WTC11 (cell line): Measurements from ENCODE around the gene ANO2. TPM values are rescaled to one million over a fixed set of nuclear protein-coding genes. Genes with fewer than 3 reads are reported as not detected.

Experiments used
- ATAC-seq: fragments of 200-7000 bp; cut with Tn5 transposase; 2 replicates; pipeline ENCODE4 v1.10.0; 2021; ENCODE audit warnings: mild to moderate bottlenecking, moderate library complexity
- CTCF ChIA-PET: fragments of 300-600 bp; sonication (Branson Sonifier 250); formaldehyde crosslinking; loops from one replicate; lab custom pipeline; 2021; ENCODE audit warnings: antibody characterized with exemption; lab: Charles Lee
- POLR2A ChIA-PET: fragments of 350-600 bp; sonication (Branson Sonifier 250); formaldehyde crosslinking; loops from one replicate; lab custom pipeline; 2021; ENCODE audit warnings: antibody characterized with exemption; lab: Charles Lee
- DNase-seq: peaks from one replicate; pipeline ENCODE4 v3.0.0; 2021; ENCODE audit warnings: low spot score
- H3K27ac Mint-ChIP-seq: 2 replicates; pipeline ENCODE4 v1.8.0; 2021; ENCODE audit warnings: mixed read lengths
- H3K27me3 Mint-ChIP-seq: 2 replicates; pipeline ENCODE4 v1.8.0; 2021; ENCODE audit warnings: low read depth, mild to moderate bottlenecking, moderate library complexity, mixed read lengths
- H3K36me3 Mint-ChIP-seq: 2 replicates; pipeline ENCODE4 v1.8.0; 2021; ENCODE audit warnings: mixed read lengths
- H3K4me1 Mint-ChIP-seq: 2 replicates; pipeline ENCODE4 v1.8.0; 2022; ENCODE audit warnings: mixed read lengths
- H3K4me3 Mint-ChIP-seq: 2 replicates; pipeline ENCODE4 v1.8.0; 2021; ENCODE audit warnings: mild to moderate bottlenecking, moderate library complexity, mixed read lengths
- H3K9me3 Mint-ChIP-seq: 2 replicates; pipeline ENCODE4 v1.8.0; 2021; ENCODE audit warnings: mixed read lengths
- AFF4 ChIP-seq: sonication (generic); formaldehyde crosslinking; IDR thresholded peaks from 2 replicates; pipeline ENCODE4 v1.8.1; 2023; ENCODE audit warnings: mild to moderate bottlenecking, missing genetic modification reagents, borderline replicate concordance
- ATF1 ChIP-seq: sonication (generic); formaldehyde crosslinking; IDR thresholded peaks from 2 replicates; pipeline ENCODE4 v1.8.1; 2023; ENCODE audit warnings: mild to moderate bottlenecking, moderate library complexity, missing genetic modification reagents
- ATF6 ChIP-seq: sonication (generic); formaldehyde crosslinking; IDR thresholded peaks from 2 replicates; pipeline ENCODE4 v1.8.1; 2023; ENCODE audit warnings: mild to moderate bottlenecking, missing genetic modification reagents
- CBFB ChIP-seq: sonication (generic); formaldehyde crosslinking; IDR thresholded peaks from 2 replicates; pipeline ENCODE4 v1.8.1; 2022; ENCODE audit warnings: mild to moderate bottlenecking, low read depth, missing genetic modification reagents
- E2F1 ChIP-seq: sonication (generic); formaldehyde crosslinking; IDR thresholded peaks from 2 replicates; pipeline ENCODE4 v1.8.0; 2022; ENCODE audit warnings: mild to moderate bottlenecking, missing genetic modification reagents
- ELF4 ChIP-seq: sonication (generic); formaldehyde crosslinking; IDR thresholded peaks from 2 replicates; pipeline ENCODE4 v1.8.1; 2022; ENCODE audit warnings: low read depth, mild to moderate bottlenecking, moderate library complexity, missing genetic modification reagents
- ETV6 ChIP-seq: sonication (generic); formaldehyde crosslinking; IDR thresholded peaks from 2 replicates; pipeline ENCODE4 v1.8.1; 2022; ENCODE audit warnings: mild to moderate bottlenecking, missing genetic modification reagents
- IRF1 ChIP-seq: sonication (generic); formaldehyde crosslinking; IDR thresholded peaks from 2 replicates; pipeline ENCODE4 v1.8.0; 2023; ENCODE audit warnings: missing genetic modification reagents
- JAZF1 ChIP-seq: fragments of 250-450 bp; sonication (Bioruptor Pico); IDR thresholded peaks from 2 replicates; pipeline ENCODE4 v1.9.0; 2021; ENCODE audit warnings: moderate library complexity, mild to moderate bottlenecking, inconsistent platforms
- MYBL2 ChIP-seq: sonication (generic); formaldehyde crosslinking; IDR thresholded peaks from 2 replicates; pipeline ENCODE4 v1.8.1; 2023; ENCODE audit warnings: mild to moderate bottlenecking, moderate library complexity, missing genetic modification reagents
- NR2C2 ChIP-seq: sonication (generic); formaldehyde crosslinking; IDR thresholded peaks from 2 replicates; pipeline ENCODE4 v1.8.0; 2022; ENCODE audit warnings: mild to moderate bottlenecking, missing genetic modification reagents
- NR3C1 ChIP-seq: sonication (generic); formaldehyde crosslinking; conservative IDR thresholded peaks from 2 replicates; pipeline ENCODE4 v1.8.1; 2023; ENCODE audit warnings: low read depth, mild to moderate bottlenecking, missing genetic modification reagents
- OVOL2 ChIP-seq: fragments of 250-450 bp; sonication (Bioruptor Pico); IDR thresholded peaks from 2 replicates; pipeline ENCODE4 v1.9.0; 2021; ENCODE audit warnings: mild to moderate bottlenecking, borderline replicate concordance
- SMAD3 ChIP-seq: sonication (generic); formaldehyde crosslinking; IDR thresholded peaks from 2 replicates; pipeline ENCODE4 v1.8.0; 2022; ENCODE audit warnings: missing genetic modification reagents, mild to moderate bottlenecking, borderline replicate concordance
- SP1 ChIP-seq: sonication (generic); formaldehyde crosslinking; conservative IDR thresholded peaks from 2 replicates; pipeline ENCODE4 v1.8.1; 2022; ENCODE audit warnings: missing genetic modification reagents
- USF1 ChIP-seq: sonication (generic); formaldehyde crosslinking; IDR thresholded peaks from 2 replicates; pipeline ENCODE4 v1.8.0; 2022; ENCODE audit warnings: mild to moderate bottlenecking, missing genetic modification reagents
- ZNF263 ChIP-seq: sonication (generic); formaldehyde crosslinking; IDR thresholded peaks from 2 replicates; pipeline ENCODE4 v1.8.1; 2022; ENCODE audit warnings: low read depth, mild to moderate bottlenecking, moderate library complexity, missing genetic modification reagents
- ZNF317 ChIP-seq: sonication (generic); formaldehyde crosslinking; IDR thresholded peaks from 2 replicates; pipeline ENCODE4 v1.8.1; 2023; ENCODE audit warnings: low read depth, mild to moderate bottlenecking, moderate library complexity, missing genetic modification reagents, borderline replicate concordance
- ZNF423 ChIP-seq: fragments of 250-450 bp; sonication (Bioruptor Pico); IDR thresholded peaks from 2 replicates; pipeline ENCODE4 v2.1.2; 2022; ENCODE audit warnings: mild to moderate bottlenecking, moderate library complexity
- total RNA-seq: library from RNA; stranded (reverse); gene quantifications from 3 replicates; pipeline ENCODE4 v1.2.3, GENCODE V29; 2021
- TF ChIP-seq, protein P1 (sequence below): sonication (generic); formaldehyde crosslinking; conservative IDR thresholded peaks from 2 replicates; pipeline ENCODE4 v1.8.1; 2023; ENCODE audit warnings: mild to moderate bottlenecking, low read depth, missing genetic modification reagents, moderate library complexity

Gene ANO2
- total RNA-seq, 1 experiment from 2014 or later, result 2.8 TPM

DNA sequence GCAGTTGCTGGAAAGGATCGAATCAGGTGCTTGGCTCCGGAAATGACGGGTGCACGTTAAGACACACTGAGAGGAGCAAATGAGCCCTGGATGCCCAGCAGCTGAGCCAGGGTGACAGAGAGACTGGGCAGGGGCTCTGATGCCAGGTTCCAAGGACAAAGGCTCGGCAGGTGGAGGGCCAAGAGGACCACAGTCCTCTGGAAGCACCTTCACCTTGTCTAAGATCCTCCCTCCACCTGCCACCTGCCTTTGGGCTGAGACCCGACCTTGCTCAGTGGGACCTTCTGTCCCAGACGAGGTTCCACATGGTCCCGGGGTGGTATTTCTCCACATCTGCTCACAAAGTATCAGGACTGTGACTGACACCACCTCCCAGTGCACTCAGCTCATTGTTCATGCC lies 1.0 kb downstream of the ANO2 start:
- H3K9me3 Mint-ChIP-seq, result peaks cover 11% of the 10 kb centered on the region
- no peak for TF ChIP-seq ZNF423 (CRISPR knock-in tag)
- TF ChIP-seq USF1 (CRISPR knock-in tag), result no peak
- no peak for TF ChIP-seq ATF1 (CRISPR knock-in tag)
- TF ChIP-seq NR2C2 (CRISPR knock-in tag), result no peak
- no peak for TF ChIP-seq ZNF317 (CRISPR knock-in tag)
- no peak for TF ChIP-seq NR3C1 (CRISPR knock-in tag)
- no peak for TF ChIP-seq MYBL2 (CRISPR knock-in tag)
- TF ChIP-seq ELF4 (CRISPR knock-in tag), result no peak
- TF ChIP-seq IRF1 (CRISPR knock-in tag), result no peak
- no peak for TF ChIP-seq SP1
- no peak for TF ChIP-seq SMAD3 (CRISPR knock-in tag)
- TF ChIP-seq E2F1 (CRISPR knock-in tag), result no peak
- no peak for TF ChIP-seq CBFB
- TF ChIP-seq, protein P1, sequence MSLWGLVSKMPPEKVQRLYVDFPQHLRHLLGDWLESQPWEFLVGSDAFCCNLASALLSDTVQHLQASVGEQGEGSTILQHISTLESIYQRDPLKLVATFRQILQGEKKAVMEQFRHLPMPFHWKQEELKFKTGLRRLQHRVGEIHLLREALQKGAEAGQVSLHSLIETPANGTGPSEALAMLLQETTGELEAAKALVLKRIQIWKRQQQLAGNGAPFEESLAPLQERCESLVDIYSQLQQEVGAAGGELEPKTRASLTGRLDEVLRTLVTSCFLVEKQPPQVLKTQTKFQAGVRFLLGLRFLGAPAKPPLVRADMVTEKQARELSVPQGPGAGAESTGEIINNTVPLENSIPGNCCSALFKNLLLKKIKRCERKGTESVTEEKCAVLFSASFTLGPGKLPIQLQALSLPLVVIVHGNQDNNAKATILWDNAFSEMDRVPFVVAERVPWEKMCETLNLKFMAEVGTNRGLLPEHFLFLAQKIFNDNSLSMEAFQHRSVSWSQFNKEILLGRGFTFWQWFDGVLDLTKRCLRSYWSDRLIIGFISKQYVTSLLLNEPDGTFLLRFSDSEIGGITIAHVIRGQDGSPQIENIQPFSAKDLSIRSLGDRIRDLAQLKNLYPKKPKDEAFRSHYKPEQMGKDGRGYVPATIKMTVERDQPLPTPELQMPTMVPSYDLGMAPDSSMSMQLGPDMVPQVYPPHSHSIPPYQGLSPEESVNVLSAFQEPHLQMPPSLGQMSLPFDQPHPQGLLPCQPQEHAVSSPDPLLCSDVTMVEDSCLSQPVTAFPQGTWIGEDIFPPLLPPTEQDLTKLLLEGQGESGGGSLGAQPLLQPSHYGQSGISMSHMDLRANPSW (CRISPR knock-in tag), result no peak
- TF ChIP-seq AFF4, result no peak
- no peak for TF ChIP-seq ETV6 (CRISPR knock-in tag)
- DNase-seq (no peak), ATAC-seq (no peak)
- H3K36me3 Mint-ChIP-seq, result no peaks in the 10 kb centered on the region; the same call in 1 of the 2 replicates
- no peak overlapping the region for H3K27ac Mint-ChIP-seq
- ChIA-PET CTCF (interaction anchor here (2.5 kb wide), 1 partner anchor 95 kb away, joined by 22 read pairs; no protein-coding TSS in a partner anchor), POLR2A (no interaction called here)
- H3K27me3 Mint-ChIP-seq, result peaks cover 48% of the 10 kb centered on the region
- H3K4me1 Mint-ChIP-seq, result peaks cover 24% of the 10 kb centered on the region
- H3K4me3 Mint-ChIP-seq, result peak overlapping the region; percentile 92

- H3K9me3 Mint-ChIP-seq, result peaks cover 11% of the 10 kb centered on the region
- peaks cover 24% of the 10 kb centered on the region for H3K4me1 Mint-ChIP-seq
- no peak overlapping the region for H3K4me3 Mint-ChIP-seq
- no peak for TF ChIP-seq JAZF1 (CRISPR knock-in tag)
- TF ChIP-seq OVOL2, result no peak
- no peak for TF ChIP-seq ATF6
- TF ChIP-seq ZNF263 (CRISPR knock-in tag), result no peak
- H3K27me3 Mint-ChIP-seq, result peaks cover 30% of the 10 kb centered on the region
- H3K27ac Mint-ChIP-seq, result no peak overlapping the region
- no peaks in the 10 kb centered on the region; the same call in 1 of the 2 replicates for H3K36me3 Mint-ChIP-seq
- ChIA-PET POLR2A (no interaction called here), CTCF (interaction anchor here (0.5 to 1.1 kb wide), 2 partner anchors 96 to 615 kb away, joined by 3 to 4 read pairs; no protein-coding TSS in a partner anchor)
- no peak for ATAC-seq
- no peak for DNase-seq
These were observed 3.2 kb downstream of the ANO2 start for GRCh38 chr12:5941907-5942306.
